Psoas muscle (tissue), 8 donors: Measurements from ENCODE around the gene IFT27. TPM values are rescaled to one million over a fixed set of nuclear protein-coding genes. Genes with fewer than 3 reads are reported as not detected.

Experiments used
- ATAC-seq, 4 donors: fragments of 200-7000 bp; cut with Tn5 transposase; one replicate each; pipeline ENCODE4 v1.9.1; 2020; ENCODE audit warnings: moderate library complexity in 3 of 4, mild to moderate bottlenecking in 2 of 4
- DNase-seq, 2 donors: peaks; one replicate each; pipeline ENCODE4 v3.0.0-alpha.2; 2020
- H3K27ac ChIP-seq: fragments of 200-600 bp; one replicate; pipeline ENCODE4 v1.8.0; 2022
- H3K27me3 ChIP-seq, 3 donors: fragments of 200-600 bp in 1 of 3; one replicate each; pipeline versions ENCODE4 v1.6.1 to v1.8.0; 2013 to 2022; ENCODE audit warnings: low read length in 2 of 3, mild to moderate bottlenecking in 2 of 3, moderate library complexity in 1 of 3; ENCODE audit not compliant: insufficient read depth in 3 of 3
- H3K36me3 ChIP-seq, 2 donors: fragments of 200-600 bp in 1 of 2; one replicate each; pipeline versions ENCODE4 v1.6.1 to v1.8.0; 2013 to 2022; ENCODE audit warnings: low read depth in 1 of 2, mild to moderate bottlenecking in 1 of 2, moderate library complexity in 1 of 2; ENCODE audit not compliant: insufficient read depth in 1 of 2
- H3K4me1 ChIP-seq: fragments of 200-600 bp; one replicate; pipeline ENCODE4 v1.8.0; 2022
- H3K4me3 ChIP-seq: fragments of 200-600 bp; one replicate; pipeline ENCODE4 v1.8.0; 2022; ENCODE audit warnings: mild to moderate bottlenecking
- H3K9me3 ChIP-seq: fragments of 200-600 bp; one replicate; pipeline ENCODE4 v1.8.0; 2022
- CTCF ChIP-seq: fragments of 200-600 bp; IDR thresholded peaks from one replicate; pipeline ENCODE4 v1.8.0; 2022; ENCODE audit warnings: antibody characterized with exemption
- WGBS, 3 donors: extraction: QIAGEN DNeasy Blood & Tissue Kit; methylation state at CpG; one replicate each; pipeline versions ENCODE4 v1.1.6 to v1.1.7; 2013; 5-methylcytosine and 5-hydroxymethylcytosine counted together
- intact Hi-C, 2 donors: fragments of 100-400 bp; cut with DNase I; formaldehyde crosslinking; loops; one replicate each; pipeline versions ENCODE4 v1.11.0 to v1.14.2; 2022
- polyA plus RNA-seq, 3 donors: library from polyadenylated mRNA; stranded (reverse); fragments of 200-250 nt; gene quantifications; one replicate each; pipeline ENCODE4 v1.2.3, GENCODE V29; 2013
- total RNA-seq, 4 donors: library from RNA; stranded (reverse); fragmentation: NEBNext Ultra II Directional in 2 of 4; extraction: Animal tissue kit (Norgen Biotek cat#: 25700) in 2 of 4; gene quantifications; one replicate each; pipeline versions ENCODE4 v1.2.1 to v1.2.4, GENCODE V29; 2021 to 2023
- donor health status: healthy with polysubstance abuse.
- donor health status: DM: no; HTN: no; CAD: no; lungs with moderate emphysema.
- donor health status: Bipolar disorder and iron deficiency.
- donor health status: healthy.
- donor health status: DM: yes; HTN: yes; CAD: no.
- donor health status: DM: no; HTN: no; CAD: no.
- donor health status: DM: no; HTN: no; CAD: no.
- donor health status: DM: yes; HTN: yes; CAD: no.

Gene IFT27
- total and polyA plus RNA-seq, 7 donors: 5.6 to 16.7 (median 7.4) TPM

GRCh38 chr22:36740716-36741115, 35.2 kb downstream of the IFT27 start:
- Histone ChIP-seq H3K9me3 (no peaks in the 10 kb centered on the region), H3K4me3 (no peak overlapping the region), H3K4me1 (no peaks in the 10 kb centered on the region), H3K27ac (no peak overlapping the region), H3K36me3 (no peaks in the 10 kb centered on the region), H3K27me3 (peaks cover 0 to 18% (median 8%) of the 10 kb centered on the region in 3 donors)
- TF ChIP-seq CTCF: no peak
- ATAC-seq (no peak), DNase-seq (no peak)
- WGBS, 3 donors: 67 to 79% (median 69%) methylated on average over 4 of the region's 4 CpGs
- intact Hi-C loops: no loop called here

DNA sequence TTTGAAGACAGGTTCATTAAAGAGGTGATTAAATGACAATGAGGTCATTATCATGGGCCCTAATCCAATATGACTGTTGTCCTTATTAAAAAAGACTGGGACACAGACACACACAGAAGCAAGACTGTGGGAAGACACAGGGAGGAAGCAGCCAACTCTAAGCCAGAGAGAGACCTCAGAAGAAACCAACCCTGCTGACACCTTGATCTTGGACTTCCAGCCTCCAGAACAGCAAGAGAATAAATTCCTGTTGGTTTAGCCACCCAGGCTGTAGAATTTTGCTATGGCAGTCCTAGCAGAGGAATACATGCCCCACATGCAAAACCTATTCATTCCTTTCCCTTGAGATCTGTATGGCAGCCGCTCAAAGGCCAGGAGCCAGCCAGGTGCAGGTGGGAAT, 36.7 kb downstream of the IFT27 start:
- H3K4me3 ChIP-seq: no peak overlapping the region
- H3K9me3 ChIP-seq: no peaks in the 10 kb centered on the region
- 73 to 86% (median 77%) methylated on average over 1 of the region's 1 CpG for whole genome bisulfite sequencing, 3 donors
- no peak for TF ChIP-seq CTCF
- no peak overlapping the region for H3K27ac ChIP-seq
- ATAC-seq (no peak), DNase-seq (no peak)
- no peaks in the 10 kb centered on the region for H3K36me3 ChIP-seq
- no peaks in the 10 kb centered on the region for H3K4me1 ChIP-seq
- intact Hi-C loops: no loop called here
- H3K27me3 ChIP-seq: peaks cover 0 to 21% (median 4%) of the 10 kb centered on the region in 3 donors

DNA sequence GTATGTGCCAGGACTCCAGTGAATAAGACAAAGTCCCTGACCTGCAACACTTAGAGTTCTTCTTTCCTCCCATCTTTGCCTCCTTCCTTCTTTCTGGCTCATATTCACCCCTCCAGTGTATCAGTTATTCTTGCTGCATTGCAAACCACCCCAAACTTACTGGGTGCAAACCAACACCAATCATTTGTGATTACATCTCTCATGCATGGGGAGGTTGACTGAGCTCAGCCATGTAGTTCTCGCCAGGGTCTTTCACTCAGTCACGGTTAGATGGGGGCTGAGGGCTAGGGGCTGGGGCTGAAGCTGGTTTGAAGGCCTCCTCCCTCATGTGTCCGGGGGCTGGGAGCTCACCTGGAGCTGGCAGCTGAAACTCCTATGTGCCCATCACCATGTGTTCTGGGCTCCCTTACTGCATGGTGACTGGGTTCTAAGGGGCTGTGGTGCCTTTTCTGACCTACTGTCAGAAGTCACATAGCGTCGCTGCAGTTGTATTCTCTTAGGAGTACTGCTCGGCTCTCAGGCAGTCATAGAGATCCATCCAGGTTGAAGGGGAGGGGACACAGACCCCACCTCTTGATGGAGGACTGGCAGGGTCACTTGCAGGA, 37.4 kb downstream of the IFT27 start:
- Histone ChIP-seq H3K4me3 (no peak overlapping the region), H3K4me1 (no peaks in the 10 kb centered on the region), H3K27ac (no peak overlapping the region), H3K9me3 (no peaks in the 10 kb centered on the region), H3K36me3 (no peaks in the 10 kb centered on the region), H3K27me3 (peaks cover 0 to 21% (median 4%) of the 10 kb centered on the region in 3 donors)
- intact Hi-C loops: no loop called here
- DNase-seq: no peak
- no peak for ATAC-seq
- TF ChIP-seq CTCF: no peak
- WGBS, 3 donors: 81 to 85% (median 81%) methylated on average over 6 of the region's 6 CpGs

DNA sequence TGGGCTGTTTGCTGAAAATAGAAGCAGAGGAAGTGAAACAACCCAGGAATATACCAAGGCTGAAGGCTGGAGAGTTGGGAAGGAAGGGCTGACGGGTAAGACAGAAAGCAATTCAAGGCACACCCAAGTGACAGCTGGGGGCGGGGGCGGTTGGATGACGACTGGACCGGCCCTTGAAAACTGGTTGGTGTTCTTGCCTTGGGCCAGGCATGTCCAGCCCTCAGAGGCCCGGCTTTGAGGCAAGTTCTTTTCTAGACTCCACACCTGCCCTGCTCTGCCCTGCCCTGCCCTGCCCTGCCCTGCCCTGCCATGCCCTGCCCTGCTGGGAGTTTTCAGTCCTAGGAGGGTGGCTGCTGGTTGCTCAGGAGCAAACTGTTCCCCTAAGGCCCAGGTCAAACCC, 38.1 kb downstream of the IFT27 start:
- Histone ChIP-seq H3K36me3 (no peaks in the 10 kb centered on the region), H3K27ac (no peak overlapping the region), H3K4me3 (no peak overlapping the region), H3K27me3 (peaks cover 0 to 23% (median 4%) of the 10 kb centered on the region in 3 donors), H3K9me3 (no peaks in the 10 kb centered on the region), H3K4me1 (no peaks in the 10 kb centered on the region)
- intact Hi-C loops: no loop called here
- DNase-seq: peak; percentile 36 to 62
- 19 to 35% (median 25%) methylated on average over 6 of the region's 6 CpGs for WGBS, 3 donors
- TF ChIP-seq CTCF: no peak
- no peak for ATAC-seq
